ENCODE results near the gene ADAM11. TPM values are rescaled to one million over a fixed set of nuclear protein-coding genes. Genes with fewer than 3 reads are reported as not detected.

The ADAM11 gene
- total and polyA plus RNA-seq, 2 of the 8 experiments (the other 6 are each of a cell fraction or from before 2014, with no cell fraction given) = 2.3 to 2.9 TPM

- no peak overlapping the region for H3K27ac ChIP-seq (ENCODE audit: low read depth, low read length)
- no peaks in the 10 kb centered on the region for H3K27me3 ChIP-seq (replicated peaks in 1 of 4; ENCODE audit: control insufficient read depth in 3 of 4, extremely low read depth in 1 of 4, insufficient read depth in 3 of 4, low read length in 3 of 4)
- H3K4ac ChIP-seq (replicated peaks; ENCODE audit: insufficient read length, low read depth, low read length) = no peak overlapping the region
- 96% methylated on average over 9 of the region's 9 CpGs; no CpG with 5 or more reads in 1 of the 2 experiments for WGBS, 2 experiments (ENCODE audit: extremely low coverage in 1 of 2, insufficient coverage in 1 of 2, insufficient read length in 1 of 2, insufficient replicate concordance in 2 of 2, low coverage in 1 of 2, low lambda C conversion rate in 2 of 2, missing lambda C conversion rate in 1 of 2)
- H4K91ac ChIP-seq (replicated peaks; ENCODE audit: insufficient read length, low read length) = no peak overlapping the region
- H2BK12ac ChIP-seq (ENCODE audit: low read depth, low read length) = no peak overlapping the region
- no peak overlapping the region for H3K4me2 ChIP-seq (ENCODE audit: insufficient read depth in 1 of 2, low read depth in 2 of 2, low read length in 2 of 2)
- no peak overlapping the region for H2AK5ac ChIP-seq (ENCODE audit: low read depth, low read length)
- DNase-seq (ENCODE audit: low read depth in 1 of 2, low spot score in 2 of 2) (no peak), FAIRE-seq (no peak)
- no peak overlapping the region for H2BK15ac ChIP-seq (ENCODE audit: low read length)
- H3K18ac ChIP-seq (ENCODE audit: extremely low read depth, low read length) = no peak overlapping the region
- no peak overlapping the region for H3K14ac ChIP-seq (ENCODE audit: insufficient read length)
- peaks cover 0 to 3% (median 1%) of the 10 kb centered on the region in 4 experiments; a peak in 2 of 7 replicates for H3K4me1 ChIP-seq (replicated peaks in 1 of 4; ENCODE audit: control insufficient read depth in 3 of 4, insufficient read depth in 4 of 4, low read length in 3 of 4)
- H3K56ac ChIP-seq (replicated peaks; ENCODE audit: insufficient read length, low read depth, low read length) = no peak overlapping the region
- no peak overlapping the region for H3K9ac ChIP-seq (replicated peaks in 1 of 4; ENCODE audit: extremely low read depth in 1 of 4, low read depth in 3 of 4, low read length in 3 of 4)
- H3K9me3 ChIP-seq (ENCODE audit: insufficient read depth in 2 of 2, low read depth in 1 of 2, low read length in 1 of 2) = no peaks in the 10 kb centered on the region
- TF ChIP-seq POLR2AphosphoS5 (IDR thresholded peaks at IDR 0.05; ENCODE audit: low read depth, low read length) (peak; percentile 23; the same call in 1 of the 2 replicates), CBX5 (IDR thresholded peaks at IDR 0.05; ENCODE audit: low read depth, low read length) (no peak)
- no peak overlapping the region for H2AFZ ChIP-seq (ENCODE audit: low read length)
- ChIA-PET POLR2A (ENCODE audit: partially characterized antibody) (interaction anchor here (0.5 to 4.0 kb wide), 13 partner anchors 8 to 295 kb away, joined by 3 to 17 read pairs (median 4); no protein-coding TSS in a partner anchor), CTCF (ENCODE audit: partially characterized antibody) (interaction anchor here (0.6 to 3.7 kb wide), 9 partner anchors 17 to 81 kb away, joined by 3 to 22 read pairs (median 4); no protein-coding TSS in a partner anchor)
- no peak overlapping the region for H4K5ac ChIP-seq (ENCODE audit: insufficient read length, low read depth, low read length)
- H2BK20ac ChIP-seq (ENCODE audit: low read length) = no peak overlapping the region
- H3K4me3 ChIP-seq (ENCODE audit: extremely low read depth in 1 of 4, insufficient read depth in 2 of 4, low read depth in 3 of 4, low read length in 4 of 4) = no peak overlapping the region
- H3K23me2 ChIP-seq (ENCODE audit: low read depth, low read length) = no peaks in the 10 kb centered on the region
- peaks cover 0 to 6% of the 10 kb centered on the region in 2 experiments for H4K20me1 ChIP-seq (replicated peaks in 1 of 2; ENCODE audit: control insufficient read depth in 1 of 2, insufficient read depth in 2 of 2, low read length in 2 of 2)
- no peaks in the 10 kb centered on the region for H3K79me1 ChIP-seq (ENCODE audit: low read depth, low read length)
- H3K36me3 ChIP-seq (ENCODE audit: control insufficient read depth in 2 of 4, insufficient read depth in 4 of 4, low read length in 3 of 4) = peaks cover 0 to 10% (median 6%) of the 10 kb centered on the region in 4 experiments; a peak in 6 of 8 replicates
- no peak overlapping the region for H3K23ac ChIP-seq (ENCODE audit: insufficient read length)
- no peaks in the 10 kb centered on the region for H3K79me2 ChIP-seq (ENCODE audit: control insufficient read depth in 1 of 2, insufficient read depth in 2 of 2, low read length in 2 of 2)
- H2BK5ac ChIP-seq (ENCODE audit: low read depth, low read length) = no peak overlapping the region
- no peak overlapping the region for H2BK120ac ChIP-seq (replicated peaks; ENCODE audit: low read depth, low read length)
- H4K8ac ChIP-seq (ENCODE audit: extremely low read depth, insufficient read depth, low read length) = no peak overlapping the region
These were observed 37.9 kb downstream of the ADAM11 start for GRCh38 chr17:44796731-44797130.

All from H1 (cell line).